Activated naive CD4-positive, alpha-beta T cell treated with anti-CD3 and anti-CD28 coated beads, Interleukin-2, amount 10 ng/mL, durations not matched to agents 7 days and 5 days (primary cell): ENCODE data around the gene OAS3.

Source experiments
- CTCF ChIA-PET: fragments of 350-600 bp; sonication (Branson Sonifier 250); formaldehyde crosslinking; loops from one replicate; lab custom pipeline; 2021; ENCODE audit warnings: antibody characterized with exemption; lab: Charles Lee
- DNase-seq: peaks from one replicate; pipeline ENCODE4 v3.0.0-alpha.2; 2020
- H3K27ac Mint-ChIP-seq: one replicate; pipeline ENCODE4 v1.8.0; 2021; ENCODE audit warnings: mild to moderate bottlenecking, moderate library complexity, mixed read lengths
- H3K27me3 Mint-ChIP-seq: one replicate; pipeline ENCODE4 v1.8.0; 2021; ENCODE audit warnings: mild to moderate bottlenecking, mixed read lengths
- H3K36me3 Mint-ChIP-seq: one replicate; pipeline ENCODE4 v1.8.0; 2021; ENCODE audit warnings: mixed read lengths
- H3K4me1 Mint-ChIP-seq: one replicate; pipeline ENCODE4 v1.8.0; 2021; ENCODE audit warnings: mixed read lengths
- H3K4me3 Mint-ChIP-seq: one replicate; pipeline ENCODE4 v1.8.0; 2021; ENCODE audit warnings: mild to moderate bottlenecking, moderate library complexity, mixed read lengths
- H3K9me3 Mint-ChIP-seq: one replicate; pipeline ENCODE4 v1.8.0; 2021; ENCODE audit warnings: mixed read lengths

Gene OAS3

GRCh38 chr12:112932485-112933128 lies 5.7 kb upstream of the OAS3 start:
- DNase-seq = no peak
- H3K4me1 Mint-ChIP-seq = peaks cover 7% of the 10 kb centered on the region
- H3K27ac Mint-ChIP-seq = no peak overlapping the region
- H3K9me3 Mint-ChIP-seq = peaks cover 2% of the 10 kb centered on the region
- H3K36me3 Mint-ChIP-seq = no peaks in the 10 kb centered on the region
- no peak overlapping the region for H3K4me3 Mint-ChIP-seq
- peaks cover 20% of the 10 kb centered on the region for H3K27me3 Mint-ChIP-seq
- CTCF ChIA-PET = interaction anchor here (0.9 to 1.3 kb wide), 2 partner anchors 26 to 60 kb away, joined by 3 to 4 read pairs; partner anchors contain the start of gene OAS1

- no peak for DNase-seq
- Mint-ChIP-seq H3K27me3 (peaks cover 20% of the 10 kb centered on the region), H3K4me1 (peaks cover 12% of the 10 kb centered on the region), H3K27ac (no peak overlapping the region), H3K9me3 (no peaks in the 10 kb centered on the region), H3K4me3 (no peak overlapping the region), H3K36me3 (no peaks in the 10 kb centered on the region)
- CTCF ChIA-PET = no interaction called here
Measured at GRCh38 chr12:112933129-112933505, 5.2 kb upstream of the OAS3 start.

GRCh38 chr12:112936264-112936663 lies 2.0 kb upstream of the OAS3 start:
- no peak for DNase-seq
- CTCF ChIA-PET = no interaction called here
- Mint-ChIP-seq H3K27me3 (peaks cover 11% of the 10 kb centered on the region), H3K27ac (peak overlapping the region; percentile 47), H3K9me3 (no peaks in the 10 kb centered on the region), H3K4me3 (no peak overlapping the region), H3K36me3 (peaks cover 2% of the 10 kb centered on the region), H3K4me1 (peaks cover 32% of the 10 kb centered on the region)

- H3K9me3 Mint-ChIP-seq = no peaks in the 10 kb centered on the region
- peaks cover 33% of the 10 kb centered on the region for H3K4me1 Mint-ChIP-seq
- CTCF ChIA-PET = interaction anchor here (1.1 to 1.7 kb wide), 4 partner anchors 12 to 56 kb away, joined by 4 to 7 read pairs (median 6); no protein-coding TSS in a partner anchor
- no peak for DNase-seq
- peak overlapping the region; percentile 6 for H3K4me3 Mint-ChIP-seq
- H3K36me3 Mint-ChIP-seq = peaks cover 7% of the 10 kb centered on the region
- H3K27me3 Mint-ChIP-seq = peaks cover 11% of the 10 kb centered on the region
- peak overlapping the region; percentile 29 for H3K27ac Mint-ChIP-seq
Measured at GRCh38 chr12:112936927-112937326, 1.3 kb upstream of the OAS3 start.

GRCh38 chr12:112938751-112939150 lies 477 bp downstream of the OAS3 start:
- Mint-ChIP-seq H3K27me3 (peaks cover 6% of the 10 kb centered on the region), H3K4me1 (peaks cover 35% of the 10 kb centered on the region), H3K4me3 (peak overlapping the region; percentile 78), H3K36me3 (peaks cover 12% of the 10 kb centered on the region), H3K9me3 (no peaks in the 10 kb centered on the region), H3K27ac (peak overlapping the region; percentile 85)
- CTCF ChIA-PET = interaction anchor here (0.6 to 1.7 kb wide), 3 partner anchors 38 to 54 kb away, joined by 3 to 6 read pairs (median 5); partner anchors contain the start of gene OAS2
- no peak for DNase-seq

GRCh38 chr12:112939761-112940381 lies 1.6 kb downstream of the OAS3 start:
- Mint-ChIP-seq H3K4me1 (peaks cover 33% of the 10 kb centered on the region), H3K27ac (peak overlapping the region; percentile 86)

GRCh38 chr12:112941528-112942335 lies 3.5 kb downstream of the OAS3 start:
- CTCF ChIA-PET = interaction anchor here (1.2 to 1.6 kb wide), 2 partner anchors 41 kb away, joined by 3 to 5 read pairs; no protein-coding TSS in a partner anchor
- Mint-ChIP-seq H3K9me3 (no peaks in the 10 kb centered on the region), H3K27me3 (no peaks in the 10 kb centered on the region), H3K4me3 (no peak overlapping the region), H3K27ac (no peak overlapping the region), H3K4me1 (peaks cover 33% of the 10 kb centered on the region), H3K36me3 (peaks cover 30% of the 10 kb centered on the region)
- DNase-seq = no peak

More at GRCh38 chr12:112939761-112940381, 1.6 kb downstream of the OAS3 start:
- no peaks in the 10 kb centered on the region for H3K9me3 Mint-ChIP-seq
- H3K4me3 Mint-ChIP-seq = peak overlapping the region; percentile 78
- CTCF ChIA-PET = interaction anchor here (1.0 to 2.0 kb wide), 4 partner anchors 11 to 53 kb away, joined by 3 to 10 read pairs (median 6); no protein-coding TSS in a partner anchor
- H3K27me3 Mint-ChIP-seq = no peaks in the 10 kb centered on the region
- H3K36me3 Mint-ChIP-seq = peaks cover 20% of the 10 kb centered on the region
- peak; percentile 41 for DNase-seq

- Mint-ChIP-seq H3K4me1 (peaks cover 28% of the 10 kb centered on the region), H3K27me3 (no peaks in the 10 kb centered on the region), H3K36me3 (peaks cover 39% of the 10 kb centered on the region), H3K4me3 (no peak overlapping the region), H3K27ac (no peak overlapping the region), H3K9me3 (no peaks in the 10 kb centered on the region)
- no peak for DNase-seq
- CTCF ChIA-PET = interaction anchor here (0.8 to 1.6 kb wide), 3 partner anchors 12 to 50 kb away, joined by 3 to 5 read pairs (median 3); no protein-coding TSS in a partner anchor
Measured at GRCh38 chr12:112942572-112942971, 4.3 kb downstream of the OAS3 start.

- Mint-ChIP-seq H3K27ac (no peak overlapping the region), H3K9me3 (no peaks in the 10 kb centered on the region), H3K4me3 (no peak overlapping the region), H3K27me3 (no peaks in the 10 kb centered on the region), H3K36me3 (peaks cover 49% of the 10 kb centered on the region), H3K4me1 (peaks cover 18% of the 10 kb centered on the region)
- CTCF ChIA-PET = interaction anchor here (1.2 kb wide), 1 partner anchor 48 kb away, joined by 3 read pairs; no protein-coding TSS in a partner anchor
- no peak for DNase-seq
Measured at GRCh38 chr12:112944024-112944690, 5.9 kb downstream of the OAS3 start.

- Mint-ChIP-seq H3K4me1 (peaks cover 5% of the 10 kb centered on the region), H3K27me3 (no peaks in the 10 kb centered on the region), H3K36me3 (peaks cover 54% of the 10 kb centered on the region), H3K4me3 (no peak overlapping the region), H3K27ac (no peak overlapping the region), H3K9me3 (no peaks in the 10 kb centered on the region)
- CTCF ChIA-PET = no interaction called here
- DNase-seq = no peak
Measured at GRCh38 chr12:112945515-112945914, 7.2 kb downstream of the OAS3 start.

GRCh38 chr12:112946236-112947000 lies 8.1 kb downstream of the OAS3 start:
- Mint-ChIP-seq H3K4me3 (no peak overlapping the region), H3K27me3 (no peaks in the 10 kb centered on the region), H3K9me3 (no peaks in the 10 kb centered on the region), H3K27ac (no peak overlapping the region), H3K36me3 (peaks cover 61% of the 10 kb centered on the region), H3K4me1 (peaks cover 2% of the 10 kb centered on the region)
- DNase-seq = no peak
- CTCF ChIA-PET = interaction anchor here (1.2 kb wide), 1 partner anchor 39 kb away, joined by 3 read pairs; no protein-coding TSS in a partner anchor

GRCh38 chr12:112947314-112947713 lies 9.0 kb downstream of the OAS3 start:
- CTCF ChIA-PET = interaction anchor here (1.2 kb wide), 1 partner anchor 40 kb away, joined by 3 read pairs; no protein-coding TSS in a partner anchor
- Mint-ChIP-seq H3K36me3 (peaks cover 59% of the 10 kb centered on the region), H3K4me3 (no peak overlapping the region), H3K9me3 (no peaks in the 10 kb centered on the region), H3K27ac (no peak overlapping the region), H3K27me3 (no peaks in the 10 kb centered on the region), H3K4me1 (no peaks in the 10 kb centered on the region)
- no peak for DNase-seq

GRCh38 chr12:112947761-112948160 lies 9.5 kb downstream of the OAS3 start:
- CTCF ChIA-PET = interaction anchor here (1.8 kb wide), 1 partner anchor 45 kb away, joined by 10 read pairs; no protein-coding TSS in a partner anchor
- H3K4me3 Mint-ChIP-seq = no peak overlapping the region
- H3K36me3 Mint-ChIP-seq = peaks cover 62% of the 10 kb centered on the region
- H3K9me3 Mint-ChIP-seq = no peaks in the 10 kb centered on the region
- DNase-seq = no peak
- no peaks in the 10 kb centered on the region for H3K27me3 Mint-ChIP-seq
- H3K27ac Mint-ChIP-seq = no peak overlapping the region
- H3K4me1 Mint-ChIP-seq = no peaks in the 10 kb centered on the region
